HL-60 (cell line): ENCODE measurements around the gene PTPRN.

Experiments used
- CTCF ChIP-seq: IDR thresholded peaks from one replicate; pipeline ENCODE4 v1.5.1; 2011; ENCODE audit warnings: low read length, control low read depth, inconsistent platforms; ENCODE audit not compliant: insufficient read depth
- REST ChIP-seq: IDR thresholded peaks from 2 replicates; pipeline ENCODE4 v1.6.1; 2012; ENCODE audit warnings: low read depth; ENCODE audit not compliant: insufficient replicate concordance

GRCh38 chr2:219350710-219351221 is 41.6 kb upstream of the PTPRN start:
- no peak for TF ChIP-seq CTCF
- no peak for TF ChIP-seq REST
